IPS-15b (cell line): ENCODE results near the gene TNFRSF6B.
"Not testable (repeated sequence)": the region's sequence is repeated elsewhere in the genome, so short reads cannot be mapped to it uniquely, and the experiment has no call there.

Source experiments
- H3K27me3 ChIP-seq: one replicate; pipeline ENCODE4 v1.6.1; 2013; ENCODE audit warnings: low read length; ENCODE audit not compliant: control insufficient read depth, insufficient read depth
- H3K36me3 ChIP-seq: one replicate; pipeline ENCODE4 v1.6.1; 2013; ENCODE audit warnings: low read length; ENCODE audit not compliant: control insufficient read depth, insufficient read depth
- H3K4me1 ChIP-seq: one replicate; pipeline ENCODE4 v1.6.1; 2013; ENCODE audit warnings: mild to moderate bottlenecking, low read length; ENCODE audit not compliant: control insufficient read depth, insufficient read depth
- H3K4me3 ChIP-seq: one replicate; pipeline ENCODE4 v1.5.1; 2013; ENCODE audit warnings: low read depth, low read length
- H3K9ac ChIP-seq: one replicate; pipeline ENCODE4 v1.6.1; 2013; ENCODE audit warnings: low read depth, mild to moderate bottlenecking, low read length
- H3K9me3 ChIP-seq: one replicate; pipeline ENCODE4 v1.6.1; 2013; ENCODE audit warnings: mild to moderate bottlenecking, low read length; ENCODE audit not compliant: control insufficient read depth, insufficient read depth

The TNFRSF6B gene

DNA sequence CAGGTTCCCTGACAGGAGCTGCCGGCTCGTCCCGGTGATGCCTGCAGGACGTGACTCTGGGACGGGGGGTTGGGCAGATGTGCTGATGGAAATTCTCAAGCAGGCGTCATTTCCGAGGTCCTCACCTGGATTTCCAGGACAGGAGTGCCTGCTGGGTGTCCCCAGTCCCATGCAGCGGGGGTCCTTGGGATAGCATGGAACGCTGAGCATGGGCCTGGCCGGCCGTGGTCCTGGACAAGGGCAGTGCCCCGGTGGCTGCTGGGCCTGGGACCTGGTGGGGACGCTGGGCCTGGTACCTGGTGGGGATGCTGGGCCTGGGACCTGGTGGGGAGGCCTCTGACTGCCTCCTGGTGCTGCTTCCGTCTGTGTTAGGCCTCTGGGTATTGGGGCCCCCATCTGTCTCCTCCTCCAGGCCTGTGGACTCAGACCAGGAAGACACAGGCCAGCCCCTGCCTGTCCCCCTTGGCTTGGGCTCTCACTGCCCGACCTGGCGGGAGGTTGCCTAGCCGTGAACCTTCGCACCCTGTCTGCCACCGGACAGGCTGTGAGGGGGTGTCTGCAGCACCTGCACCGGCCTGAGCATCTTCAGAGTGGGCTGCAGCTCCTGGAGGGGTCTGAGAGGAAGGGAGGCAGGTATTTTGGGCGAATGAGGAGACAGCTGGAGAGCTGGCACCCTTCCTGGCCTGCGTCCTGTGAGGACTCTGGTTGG, 32.2 kb upstream of the TNFRSF6B start:
- H3K27me3 ChIP-seq: no peaks in the 10 kb centered on the region
- H3K36me3 ChIP-seq: peaks cover 50% of the 10 kb centered on the region
- H3K4me1 ChIP-seq: no peaks in the 10 kb centered on the region
- no peak overlapping the region for H3K4me3 ChIP-seq
- no peaks in the 10 kb centered on the region for H3K9me3 ChIP-seq
- H3K9ac ChIP-seq: no peak overlapping the region

DNA sequence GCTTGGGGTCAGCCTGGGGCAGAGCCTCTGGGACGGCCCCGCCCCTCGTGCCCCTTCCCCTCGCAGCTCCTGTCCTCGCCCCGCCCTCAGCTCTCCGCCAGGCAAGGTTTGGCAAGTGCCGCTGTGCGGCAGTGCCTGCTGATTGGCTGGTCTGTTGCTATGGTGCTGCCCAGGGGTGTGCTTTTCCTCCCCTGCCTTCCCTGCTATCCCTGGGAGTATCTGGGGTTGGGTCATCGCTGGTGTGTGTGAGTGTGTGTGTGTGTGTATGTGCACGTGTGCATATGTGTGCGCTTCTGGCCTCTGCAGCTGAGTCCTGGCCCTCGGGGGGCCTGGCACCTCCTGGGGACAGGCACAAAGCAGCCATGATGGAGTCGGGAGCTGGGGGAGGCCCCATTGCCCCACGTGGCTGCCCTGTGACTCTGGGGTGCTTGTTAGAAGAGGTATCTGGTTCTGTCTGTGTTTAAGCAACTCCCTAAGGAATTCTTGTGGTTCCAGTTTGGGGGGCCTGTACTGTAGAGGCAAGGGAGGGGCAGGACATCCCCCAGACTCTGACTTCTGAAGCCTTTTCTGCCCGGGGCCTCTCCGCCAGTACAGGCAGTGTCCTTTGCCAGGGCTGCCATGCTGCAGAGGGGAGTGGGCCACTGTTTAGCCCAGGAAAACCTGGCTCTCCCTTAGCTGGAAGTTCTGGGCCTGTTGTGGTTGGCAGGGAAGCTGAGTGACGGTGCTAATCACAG, 31.4 kb upstream of the TNFRSF6B start:
- peaks cover 50% of the 10 kb centered on the region for H3K36me3 ChIP-seq
- no peaks in the 10 kb centered on the region for H3K4me1 ChIP-seq
- no peak overlapping the region for H3K4me3 ChIP-seq
- no peaks in the 10 kb centered on the region for H3K27me3 ChIP-seq
- H3K9ac ChIP-seq: no peak overlapping the region
- no peaks in the 10 kb centered on the region for H3K9me3 ChIP-seq

- H3K4me3 ChIP-seq: no peak overlapping the region
- H3K4me1 ChIP-seq: no peaks in the 10 kb centered on the region
- H3K36me3 ChIP-seq: peaks cover 48% of the 10 kb centered on the region
- H3K9me3 ChIP-seq: no peaks in the 10 kb centered on the region
- H3K27me3 ChIP-seq: no peaks in the 10 kb centered on the region
- no peak overlapping the region for H3K9ac ChIP-seq
Measured at GRCh38 chr20:63665708-63666107, 30.7 kb upstream of the TNFRSF6B start.

GRCh38 chr20:63667858-63668257, 28.6 kb upstream of the TNFRSF6B start:
- Histone ChIP-seq H3K4me3 (no peak overlapping the region), H3K9me3 (no peaks in the 10 kb centered on the region), H3K9ac (no peak overlapping the region), H3K36me3 (peaks cover 40% of the 10 kb centered on the region), H3K27me3 (no peaks in the 10 kb centered on the region), H3K4me1 (no peaks in the 10 kb centered on the region)

DNA sequence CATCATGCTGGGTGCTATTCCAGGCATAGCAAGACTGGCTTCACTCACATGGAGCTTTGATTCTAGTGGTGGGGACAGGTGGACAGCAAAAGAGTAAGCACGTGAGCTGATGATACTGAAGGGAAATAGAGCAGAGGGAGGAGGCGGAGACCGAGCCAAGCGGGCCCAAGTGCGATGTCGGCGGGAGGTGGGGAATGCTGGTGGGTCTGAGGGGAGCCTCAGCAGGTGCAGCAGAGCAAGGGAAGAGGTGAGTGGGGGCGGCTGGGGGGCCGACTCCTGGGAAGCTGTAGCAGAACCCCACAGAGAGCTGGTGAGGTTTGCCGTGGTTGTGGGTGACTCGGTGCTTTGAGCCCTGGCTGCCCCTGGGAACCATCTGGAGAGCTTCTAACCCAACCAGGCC, 28.1 kb upstream of the TNFRSF6B start:
- H3K4me1 ChIP-seq: no peaks in the 10 kb centered on the region
- no peak overlapping the region for H3K4me3 ChIP-seq
- H3K27me3 ChIP-seq: no peaks in the 10 kb centered on the region
- peaks cover 35% of the 10 kb centered on the region for H3K36me3 ChIP-seq
- no peaks in the 10 kb centered on the region for H3K9me3 ChIP-seq
- no peak overlapping the region for H3K9ac ChIP-seq

- H3K4me3 ChIP-seq, H3K9me3 ChIP-seq, H3K27me3 ChIP-seq, H3K9ac ChIP-seq, H3K4me1 ChIP-seq: not testable (repeated sequence)
- peaks cover 41% of the 10 kb centered on the region for H3K36me3 ChIP-seq
Measured at GRCh38 chr20:63671695-63672094, 24.8 kb upstream of the TNFRSF6B start.

GRCh38 chr20:63672666-63673065, 23.8 kb upstream of the TNFRSF6B start:
- H3K9ac ChIP-seq: no peak overlapping the region

DNA sequence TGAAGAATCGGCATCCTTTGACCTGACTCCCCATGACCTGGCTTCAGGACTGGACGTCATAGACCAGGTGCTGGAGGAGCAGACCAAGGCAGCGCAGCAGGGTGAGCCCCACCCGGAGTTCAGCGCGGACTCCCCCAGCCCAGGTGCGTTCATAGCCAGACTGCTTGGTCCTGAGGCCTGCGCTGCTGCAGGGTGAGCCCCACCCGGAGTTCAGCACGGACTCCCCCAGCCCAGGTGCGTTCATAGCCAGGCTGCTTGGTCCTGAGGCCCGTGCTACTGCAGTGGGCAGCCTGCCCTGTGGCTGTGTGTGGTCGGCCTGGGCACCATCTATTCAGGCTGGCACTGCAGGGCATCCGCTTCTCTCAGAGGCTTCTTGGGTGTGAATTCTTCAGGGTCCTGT, 22.5 kb upstream of the TNFRSF6B start:
- H3K4me3 ChIP-seq: no peak overlapping the region
- no peaks in the 10 kb centered on the region for H3K4me1 ChIP-seq
- peaks cover 37% of the 10 kb centered on the region for H3K36me3 ChIP-seq
- H3K9ac ChIP-seq: no peak overlapping the region
- H3K27me3 ChIP-seq: no peaks in the 10 kb centered on the region
- no peaks in the 10 kb centered on the region for H3K9me3 ChIP-seq

More at GRCh38 chr20:63672666-63673065, 23.8 kb upstream of the TNFRSF6B start:
- no peak overlapping the region for H3K4me3 ChIP-seq
- H3K27me3 ChIP-seq: no peaks in the 10 kb centered on the region
- H3K4me1 ChIP-seq: no peaks in the 10 kb centered on the region
- peaks cover 36% of the 10 kb centered on the region for H3K36me3 ChIP-seq
- H3K9me3 ChIP-seq: no peaks in the 10 kb centered on the region

DNA sequence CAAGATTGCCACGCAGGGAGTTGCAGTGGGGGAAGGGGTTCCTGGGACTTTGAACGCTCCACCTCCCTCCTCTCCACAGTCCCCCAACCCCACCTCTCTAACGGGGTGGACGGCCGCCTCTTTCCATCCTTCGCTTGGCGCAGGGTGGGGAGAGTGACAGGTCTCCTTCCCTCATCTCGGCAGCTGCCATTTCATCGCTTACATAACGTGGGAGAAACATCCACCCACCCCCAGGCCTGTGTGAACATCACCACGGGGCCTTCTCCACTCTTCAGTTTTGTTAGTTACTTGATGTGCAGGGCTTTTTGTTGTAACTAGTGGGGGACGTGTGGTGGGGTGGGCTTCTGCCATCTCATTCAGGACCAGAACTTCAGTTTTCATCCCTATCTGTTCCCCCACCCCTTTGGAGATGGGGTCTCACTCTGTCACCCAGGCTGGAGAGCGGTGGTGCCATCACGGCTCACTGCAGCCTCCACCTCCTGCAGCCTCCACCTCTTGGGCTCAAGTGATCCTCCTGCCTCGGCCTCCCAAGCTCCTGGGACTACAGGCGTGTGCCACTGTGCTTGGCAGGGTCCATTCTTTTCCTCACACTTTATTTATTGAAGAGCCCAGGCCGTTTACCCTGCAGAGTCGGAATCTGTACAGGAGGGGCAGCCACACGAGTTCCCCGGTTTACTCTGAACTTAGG, 20.6 kb upstream of the TNFRSF6B start:
- Histone ChIP-seq H3K4me3 (no peak overlapping the region), H3K36me3 (peaks cover 45% of the 10 kb centered on the region), H3K9me3 (no peaks in the 10 kb centered on the region), H3K9ac (no peak overlapping the region), H3K27me3 (no peaks in the 10 kb centered on the region), H3K4me1 (no peaks in the 10 kb centered on the region)

GRCh38 chr20:63678071-63678470, 18.4 kb upstream of the TNFRSF6B start:
- no peak overlapping the region for H3K9ac ChIP-seq
- no peak overlapping the region for H3K4me3 ChIP-seq
- H3K36me3 ChIP-seq: peaks cover 43% of the 10 kb centered on the region
- H3K27me3 ChIP-seq: no peaks in the 10 kb centered on the region
- H3K4me1 ChIP-seq: no peaks in the 10 kb centered on the region
- H3K9me3 ChIP-seq: no peaks in the 10 kb centered on the region

DNA sequence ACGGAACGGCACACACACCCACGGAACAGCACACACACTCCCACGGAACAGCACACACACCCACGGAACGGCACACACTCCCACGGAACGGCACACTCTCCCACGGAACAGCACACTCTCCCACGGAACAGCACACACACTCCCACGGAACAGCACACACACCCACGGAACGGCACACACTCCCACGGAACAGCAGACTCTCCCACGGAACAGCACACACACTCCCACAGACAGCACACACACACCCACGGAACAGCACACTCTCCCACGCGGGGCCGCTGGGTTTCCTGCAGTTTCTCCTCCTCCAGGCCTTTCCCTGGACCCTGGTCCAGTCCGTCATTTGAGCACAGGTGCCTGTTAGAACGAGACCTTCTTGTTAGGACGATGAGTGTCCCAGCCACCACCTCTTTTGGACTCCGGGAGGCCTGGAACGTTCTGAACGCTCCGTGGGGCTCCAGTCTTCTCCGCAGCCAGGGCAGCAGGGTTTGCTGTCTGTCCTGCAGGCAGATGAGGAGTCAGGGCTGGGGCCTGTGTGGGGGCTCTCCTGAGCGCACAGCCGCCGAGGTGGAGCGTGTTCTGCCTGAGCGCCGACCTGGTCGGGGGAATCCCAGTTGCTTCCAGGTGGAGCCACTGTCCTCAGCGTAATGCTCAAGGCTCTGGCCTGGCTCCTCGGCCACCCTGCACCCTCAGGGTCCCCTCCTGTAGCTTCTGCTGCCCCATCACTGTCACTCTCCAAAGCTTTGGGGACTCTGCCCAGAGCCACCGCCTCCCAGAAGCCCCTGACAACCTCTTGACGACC, 17.6 kb upstream of the TNFRSF6B start:
- Histone ChIP-seq H3K9me3 (no peaks in the 10 kb centered on the region), H3K4me1 (no peaks in the 10 kb centered on the region), H3K4me3 (no peak overlapping the region), H3K36me3 (peaks cover 40% of the 10 kb centered on the region), H3K27me3 (no peaks in the 10 kb centered on the region), H3K9ac (no peak overlapping the region)
